DOHH2 (cell line): ENCODE results near the gene TIAM2.

ENCODE experiments used
- H3F3A ChIP-seq: fragments of 200-600 bp; sonication (generic), shearing (Covaris generic); 2 replicates; pipeline ENCODE4 v1.6.0; 2016; ENCODE audit warnings: antibody characterized with exemption, mild to moderate bottlenecking; ENCODE audit not compliant: control insufficient read depth, insufficient read depth
- H3K27ac ChIP-seq: fragments of 200-600 bp; sonication (generic); 2 replicates; pipeline ENCODE4 v1.5.1; 2014; ENCODE audit warnings: low read depth, mild to moderate bottlenecking, low read length, moderate library complexity
- H3K27me3 ChIP-seq: fragments of 200-600 bp; sonication (generic); 2 replicates; pipeline ENCODE4 v1.6.1; 2014; ENCODE audit warnings: mild to moderate bottlenecking, low read length, mixed read lengths; ENCODE audit not compliant: control insufficient read depth
- H3K36me3 ChIP-seq: fragments of 200-600 bp; sonication (generic); 2 replicates; pipeline ENCODE4 v1.6.1; 2014; ENCODE audit warnings: mild to moderate bottlenecking, low read length, moderate library complexity, mixed read lengths; ENCODE audit not compliant: control insufficient read depth
- H3K4me1 ChIP-seq: fragments of 200-600 bp; sonication (generic); 2 replicates; pipeline ENCODE4 v1.6.1; 2014; ENCODE audit warnings: mild to moderate bottlenecking, low read length, mixed read lengths; ENCODE audit not compliant: control insufficient read depth
- H3K4me2 ChIP-seq: fragments of 200-600 bp; sonication (generic); 2 replicates; pipeline ENCODE4 v1.6.0; 2014; ENCODE audit warnings: mild to moderate bottlenecking, low read length, moderate library complexity
- H3K4me3 ChIP-seq: fragments of 200-600 bp; sonication (generic); 2 replicates; pipeline ENCODE4 v1.5.1; 2014; ENCODE audit warnings: mild to moderate bottlenecking, low read length, mixed read lengths
- H3K79me2 ChIP-seq: fragments of 200-600 bp; sonication (generic); 2 replicates; pipeline ENCODE4 v1.6.1; 2014; ENCODE audit warnings: mild to moderate bottlenecking, low read length, mixed read lengths; ENCODE audit not compliant: control insufficient read depth
- H3K9me2 ChIP-seq: fragments of 200-600 bp; sonication (generic); replicated peaks from 2 replicates; pipeline ENCODE4 v1.6.1; 2014; ENCODE audit warnings: mild to moderate bottlenecking, low read length, mixed read lengths; ENCODE audit not compliant: control insufficient read depth
- H3K9me3 ChIP-seq: fragments of 200-600 bp; sonication (generic); 2 replicates; pipeline ENCODE4 v1.6.1; 2014; ENCODE audit warnings: antibody characterized with exemption, low read length, mixed read lengths; ENCODE audit not compliant: control insufficient read depth, insufficient read depth
- H4K20me1 ChIP-seq: fragments of 200-600 bp; sonication (generic); 2 replicates; pipeline ENCODE4 v1.6.0; 2014; ENCODE audit warnings: low read depth, mild to moderate bottlenecking, antibody characterized with exemption, low read length, moderate library complexity; ENCODE audit not compliant: control insufficient read depth, insufficient read depth
- CTCF ChIP-seq: fragments of 200-600 bp; sonication (generic); IDR thresholded peaks from one replicate; pipeline ENCODE4 v1.5.1; 2014; ENCODE audit warnings: antibody characterized with exemption, mild to moderate bottlenecking, low read depth, low read length; ENCODE audit not compliant: poor library complexity, severe bottlenecking
- EZH2phosphoT487 ChIP-seq: fragments of 200-600 bp; sonication (generic); IDR thresholded peaks from 2 replicates; pipeline ENCODE4 v1.6.1; 2017; ENCODE audit warnings: borderline replicate concordance, mild to moderate bottlenecking, antibody characterized with exemption, low read length, moderate library complexity, mixed read lengths

Gene TIAM2

GRCh38 chr6:155234687-155235086, 239.6 kb downstream of the TIAM2 start:
- TF ChIP-seq CTCF (no peak), EZH2phosphoT487 (no peak)

GRCh38 chr6:155235087-155235486, 240.0 kb downstream of the TIAM2 start:
- H3K9me2 ChIP-seq = no peaks in the 10 kb centered on the region
- no peaks in the 10 kb centered on the region for H3K79me2 ChIP-seq
- H3K4me2 ChIP-seq = no peak overlapping the region
- no peak overlapping the region for H3K4me3 ChIP-seq
- H3K36me3 ChIP-seq = no peaks in the 10 kb centered on the region
- H3K9me3 ChIP-seq = peaks cover 8% of the 10 kb centered on the region; the same call in 1 of the 2 replicates
- no peaks in the 10 kb centered on the region for H4K20me1 ChIP-seq
- no peak for TF ChIP-seq EZH2phosphoT487
- TF ChIP-seq CTCF = no peak
- H3F3A ChIP-seq = no peaks in the 10 kb centered on the region
- H3K4me1 ChIP-seq = no peaks in the 10 kb centered on the region
- no peak overlapping the region for H3K27ac ChIP-seq
- H3K27me3 ChIP-seq = no peaks in the 10 kb centered on the region

More at GRCh38 chr6:155234687-155235086, 239.6 kb downstream of the TIAM2 start:
- Histone ChIP-seq H3K27ac (no peak overlapping the region), H3K4me2 (no peak overlapping the region), H3K9me2 (no peaks in the 10 kb centered on the region), H3F3A (no peaks in the 10 kb centered on the region), H3K4me3 (no peak overlapping the region), H3K27me3 (no peaks in the 10 kb centered on the region), H3K9me3 (peaks cover 8% of the 10 kb centered on the region; the same call in 1 of the 2 replicates), H3K79me2 (no peaks in the 10 kb centered on the region), H4K20me1 (no peaks in the 10 kb centered on the region), H3K36me3 (no peaks in the 10 kb centered on the region), H3K4me1 (no peaks in the 10 kb centered on the region)

- TF ChIP-seq CTCF = no peak
- TF ChIP-seq EZH2phosphoT487 = no peak
- Histone ChIP-seq H3K27me3 (no peaks in the 10 kb centered on the region), H4K20me1 (no peaks in the 10 kb centered on the region), H3K4me2 (no peak overlapping the region), H3K9me3 (peaks cover 8% of the 10 kb centered on the region; the same call in 1 of the 2 replicates), H3K9me2 (no peaks in the 10 kb centered on the region), H3F3A (no peaks in the 10 kb centered on the region), H3K27ac (no peak overlapping the region), H3K4me1 (no peaks in the 10 kb centered on the region), H3K79me2 (no peaks in the 10 kb centered on the region), H3K36me3 (no peaks in the 10 kb centered on the region), H3K4me3 (no peak overlapping the region)
Observed at GRCh38 chr6:155237613-155238012, 242.5 kb downstream of the TIAM2 start.
